Mesenteric fat pad (tissue), 1 donor: Measurements from ENCODE around the gene ASTL. TPM values are rescaled to one million over a fixed set of nuclear protein-coding genes. Genes with fewer than 3 reads are reported as not detected.
"Not testable (repeated sequence)": the region's sequence is repeated elsewhere in the genome, so short reads cannot be mapped to it uniquely, and the experiment has no call there.

Experiments used
- DNase-seq: peaks from one replicate; pipeline ENCODE4 v3.0.0-alpha.2; 2020; ENCODE audit warnings: low spot score
- total RNA-seq: library from RNA; stranded (reverse); fragmentation: NEBNext Ultra II Directional; extraction: Animal tissue kit (Norgen Biotek cat#: 25700); gene quantifications from one replicate; pipeline ENCODE4 v1.2.1, GENCODE V29; 2021
- donor health status: DM: yes; HTN: yes; CAD: no.

The ASTL gene
- total RNA-seq, 1 donor from 2014 or later, result not detected

GRCh38 chr2:96146153-96146880 lies 8.0 kb upstream of the ASTL start:
- DNase-seq, result peak; percentile 90

- no peak for DNase-seq
Measured at GRCh38 chr2:96145848-96146152, 7.5 kb upstream of the ASTL start.

- no peak for DNase-seq
Measured at GRCh38 chr2:96145036-96145847, 6.9 kb upstream of the ASTL start, which contains the start of gene DUSP2. Gene DUSP2 (minus strand): TSS chr2:96145440. CDS start chr2:96145354, 86 bp downstream.

- no peak for DNase-seq
Measured at GRCh38 chr2:96144481-96145035, 6.3 kb upstream of the ASTL start.

- no peak for DNase-seq
Measured at GRCh38 chr2:96143848-96144480, 5.7 kb upstream of the ASTL start.

- no peak for DNase-seq
Measured at GRCh38 chr2:96143231-96143847, 5.0 kb upstream of the ASTL start.

GRCh38 chr2:96142217-96143113 lies 4.2 kb upstream of the ASTL start:
- DNase-seq, result no peak

- DNase-seq, result not testable (repeated sequence)
Measured at GRCh38 chr2:96141624-96141967, 3.3 kb upstream of the ASTL start.

- DNase-seq, result no peak
Measured at GRCh38 chr2:96140941-96141623, 2.8 kb upstream of the ASTL start.

- DNase-seq, result no peak
Measured at GRCh38 chr2:96139181-96139758, 968 bp upstream of the ASTL start.

- DNase-seq, result no peak
Measured at GRCh38 chr2:96137321-96138178, 752 bp downstream of the ASTL start.

- no peak for DNase-seq
Measured at GRCh38 chr2:96136129-96136720, 2.1 kb downstream of the ASTL start.

- DNase-seq, result no peak
Measured at GRCh38 chr2:96135621-96136020, 2.7 kb downstream of the ASTL start.

GRCh38 chr2:96135171-96135570 lies 3.1 kb downstream of the ASTL start:
- DNase-seq, result no peak

GRCh38 chr2:96134421-96134820 lies 3.9 kb downstream of the ASTL start:
- DNase-seq, result no peak

- no peak for DNase-seq
Measured at GRCh38 chr2:96131813-96132745, 6.2 kb downstream of the ASTL start.
